ENCODE data around the gene PRR19. TPM values are rescaled to one million over a fixed set of nuclear protein-coding genes. Genes with fewer than 3 reads are reported as not detected.

Gene PRR19
- total and polyA plus RNA-seq, 4 donors, result 0.27 to 0.43 (median 0.42) TPM; not detected in 1

DNA sequence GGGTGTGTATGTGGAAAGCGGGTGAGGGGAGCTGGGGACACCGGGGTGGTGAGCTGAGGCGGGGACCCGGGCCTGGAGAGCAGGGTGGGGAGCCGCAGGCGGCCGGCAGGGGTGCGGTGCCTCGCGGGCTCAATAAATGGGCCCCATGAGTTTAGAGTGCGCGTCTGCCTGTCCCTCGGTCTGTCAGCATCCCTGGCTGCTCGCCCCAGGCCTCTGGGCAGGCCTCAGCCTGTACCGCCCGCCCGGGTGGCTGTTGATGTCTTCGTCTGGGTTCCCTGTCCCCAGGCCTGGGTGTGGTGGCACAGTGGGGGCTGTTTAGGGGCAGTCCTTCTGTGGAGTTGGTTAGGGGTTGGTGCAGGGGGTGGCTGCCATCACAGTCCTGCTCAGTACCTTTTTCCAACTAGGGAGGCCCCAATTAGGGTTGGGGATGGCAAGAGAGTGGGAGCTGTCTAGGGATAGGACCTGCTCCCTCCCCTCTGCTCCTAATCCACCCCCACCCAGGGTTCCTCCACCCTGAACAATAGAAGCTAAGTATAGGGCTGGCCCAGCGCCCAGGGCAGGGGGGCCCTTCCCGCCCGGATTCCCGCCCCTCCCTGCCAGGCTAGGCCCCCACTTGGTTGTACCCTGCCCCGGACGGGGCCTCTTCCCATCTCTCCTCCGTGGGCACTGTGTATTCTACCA, 20.6 kb upstream of the PRR19 start:
- peak overlapping the region in 1 of 2 donors; percentile 22 for H3K9ac ChIP-seq (ENCODE audit: low read depth in 1 of 2, low read length in 2 of 2)
- peaks cover 20 to 77% (median 56%) of the 10 kb centered on the region in 4 donors for H3K4me1 ChIP-seq (ENCODE audit: control insufficient read depth in 4 of 4, insufficient read depth in 4 of 4, low read length in 3 of 4)
- H3K9me3 ChIP-seq (ENCODE audit: control insufficient read depth in 4 of 4, low read length in 3 of 4), result no peaks in the 10 kb centered on the region
- peak; percentile 58 for DNase-seq (ENCODE audit: low spot score)
- peaks cover 0 to 2% (median 0%) of the 10 kb centered on the region in 4 donors for H3K36me3 ChIP-seq (ENCODE audit: control insufficient read depth in 4 of 4, insufficient read depth in 3 of 4, low read depth in 1 of 4, low read length in 3 of 4)
- H3K27me3 ChIP-seq (ENCODE audit: control insufficient read depth in 4 of 4, insufficient read depth in 4 of 4, low read length in 3 of 4), result no peaks in the 10 kb centered on the region
- H3K27ac ChIP-seq (ENCODE audit: low read depth in 1 of 2, low read length in 2 of 2), result peak overlapping the region; percentile 72 to 83
- WGBS, result 49% methylated on average over 25 of the region's 25 CpGs
- peak overlapping the region in 1 of 3 donors; percentile 76 for H3K4me3 ChIP-seq (ENCODE audit: low read depth in 1 of 3, low read length in 3 of 3)
- TF ChIP-seq, protein P1, sequence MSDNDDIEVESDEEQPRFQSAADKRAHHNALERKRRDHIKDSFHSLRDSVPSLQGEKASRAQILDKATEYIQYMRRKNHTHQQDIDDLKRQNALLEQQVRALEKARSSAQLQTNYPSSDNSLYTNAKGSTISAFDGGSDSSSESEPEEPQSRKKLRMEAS (IDR thresholded peaks at IDR 0.05), result no peak
- no peak for TF ChIP-seq EGR1 (IDR thresholded peaks at IDR 0.05; ENCODE audit: low read depth in 2 of 2)
- TF ChIP-seq JUND (IDR thresholded peaks at IDR 0.05), result no peak
- no peak for TF ChIP-seq RAD21 (IDR thresholded peaks at IDR 0.05)
- TF ChIP-seq FOXA2 (IDR thresholded peaks at IDR 0.05), result no peak
- TF ChIP-seq TAF1 (conservative IDR thresholded peaks at IDR 0.05), result no peak
- no peak for TF ChIP-seq YY1 (IDR thresholded peaks at IDR 0.05)
- no peak for TF ChIP-seq HNF4A (conservative IDR thresholded peaks at IDR 0.05)
- no peak for TF ChIP-seq GABPA (IDR thresholded peaks at IDR 0.05 in 1 of 2, conservative IDR thresholded peaks at IDR 0.05 in 1 of 2)
- TF ChIP-seq, protein P2, sequence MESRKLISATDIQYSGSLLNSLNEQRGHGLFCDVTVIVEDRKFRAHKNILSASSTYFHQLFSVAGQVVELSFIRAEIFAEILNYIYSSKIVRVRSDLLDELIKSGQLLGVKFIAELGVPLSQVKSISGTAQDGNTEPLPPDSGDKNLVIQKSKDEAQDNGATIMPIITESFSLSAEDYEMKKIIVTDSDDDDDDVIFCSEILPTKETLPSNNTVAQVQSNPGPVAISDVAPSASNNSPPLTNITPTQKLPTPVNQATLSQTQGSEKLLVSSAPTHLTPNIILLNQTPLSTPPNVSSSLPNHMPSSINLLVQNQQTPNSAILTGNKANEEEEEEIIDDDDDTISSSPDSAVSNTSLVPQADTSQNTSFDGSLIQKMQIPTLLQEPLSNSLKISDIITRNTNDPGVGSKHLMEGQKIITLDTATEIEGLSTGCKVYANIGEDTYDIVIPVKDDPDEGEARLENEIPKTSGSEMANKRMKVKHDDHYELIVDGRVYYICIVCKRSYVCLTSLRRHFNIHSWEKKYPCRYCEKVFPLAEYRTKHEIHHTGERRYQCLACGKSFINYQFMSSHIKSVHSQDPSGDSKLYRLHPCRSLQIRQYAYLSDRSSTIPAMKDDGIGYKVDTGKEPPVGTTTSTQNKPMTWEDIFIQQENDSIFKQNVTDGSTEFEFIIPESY (IDR thresholded peaks at IDR 0.05), result no peak
- TF ChIP-seq RXRA (IDR thresholded peaks at IDR 0.05), result no peak
- no peak for TF ChIP-seq SP1 (IDR thresholded peaks at IDR 0.05)
- no peak for TF ChIP-seq FOXA1 (IDR thresholded peaks at IDR 0.05)
- TF ChIP-seq, protein P3, sequence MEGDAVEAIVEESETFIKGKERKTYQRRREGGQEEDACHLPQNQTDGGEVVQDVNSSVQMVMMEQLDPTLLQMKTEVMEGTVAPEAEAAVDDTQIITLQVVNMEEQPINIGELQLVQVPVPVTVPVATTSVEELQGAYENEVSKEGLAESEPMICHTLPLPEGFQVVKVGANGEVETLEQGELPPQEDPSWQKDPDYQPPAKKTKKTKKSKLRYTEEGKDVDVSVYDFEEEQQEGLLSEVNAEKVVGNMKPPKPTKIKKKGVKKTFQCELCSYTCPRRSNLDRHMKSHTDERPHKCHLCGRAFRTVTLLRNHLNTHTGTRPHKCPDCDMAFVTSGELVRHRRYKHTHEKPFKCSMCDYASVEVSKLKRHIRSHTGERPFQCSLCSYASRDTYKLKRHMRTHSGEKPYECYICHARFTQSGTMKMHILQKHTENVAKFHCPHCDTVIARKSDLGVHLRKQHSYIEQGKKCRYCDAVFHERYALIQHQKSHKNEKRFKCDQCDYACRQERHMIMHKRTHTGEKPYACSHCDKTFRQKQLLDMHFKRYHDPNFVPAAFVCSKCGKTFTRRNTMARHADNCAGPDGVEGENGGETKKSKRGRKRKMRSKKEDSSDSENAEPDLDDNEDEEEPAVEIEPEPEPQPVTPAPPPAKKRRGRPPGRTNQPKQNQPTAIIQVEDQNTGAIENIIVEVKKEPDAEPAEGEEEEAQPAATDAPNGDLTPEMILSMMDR (IDR thresholded peaks at IDR 0.05; ENCODE audit: low read depth, low read length, missing input control), result no peak
- TF ChIP-seq HNF4G (IDR thresholded peaks at IDR 0.05), result no peak
- TF ChIP-seq, protein P4, sequence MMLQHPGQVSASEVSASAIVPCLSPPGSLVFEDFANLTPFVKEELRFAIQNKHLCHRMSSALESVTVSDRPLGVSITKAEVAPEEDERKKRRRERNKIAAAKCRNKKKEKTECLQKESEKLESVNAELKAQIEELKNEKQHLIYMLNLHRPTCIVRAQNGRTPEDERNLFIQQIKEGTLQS (IDR thresholded peaks at IDR 0.05), result no peak
- TF ChIP-seq, protein P5, sequence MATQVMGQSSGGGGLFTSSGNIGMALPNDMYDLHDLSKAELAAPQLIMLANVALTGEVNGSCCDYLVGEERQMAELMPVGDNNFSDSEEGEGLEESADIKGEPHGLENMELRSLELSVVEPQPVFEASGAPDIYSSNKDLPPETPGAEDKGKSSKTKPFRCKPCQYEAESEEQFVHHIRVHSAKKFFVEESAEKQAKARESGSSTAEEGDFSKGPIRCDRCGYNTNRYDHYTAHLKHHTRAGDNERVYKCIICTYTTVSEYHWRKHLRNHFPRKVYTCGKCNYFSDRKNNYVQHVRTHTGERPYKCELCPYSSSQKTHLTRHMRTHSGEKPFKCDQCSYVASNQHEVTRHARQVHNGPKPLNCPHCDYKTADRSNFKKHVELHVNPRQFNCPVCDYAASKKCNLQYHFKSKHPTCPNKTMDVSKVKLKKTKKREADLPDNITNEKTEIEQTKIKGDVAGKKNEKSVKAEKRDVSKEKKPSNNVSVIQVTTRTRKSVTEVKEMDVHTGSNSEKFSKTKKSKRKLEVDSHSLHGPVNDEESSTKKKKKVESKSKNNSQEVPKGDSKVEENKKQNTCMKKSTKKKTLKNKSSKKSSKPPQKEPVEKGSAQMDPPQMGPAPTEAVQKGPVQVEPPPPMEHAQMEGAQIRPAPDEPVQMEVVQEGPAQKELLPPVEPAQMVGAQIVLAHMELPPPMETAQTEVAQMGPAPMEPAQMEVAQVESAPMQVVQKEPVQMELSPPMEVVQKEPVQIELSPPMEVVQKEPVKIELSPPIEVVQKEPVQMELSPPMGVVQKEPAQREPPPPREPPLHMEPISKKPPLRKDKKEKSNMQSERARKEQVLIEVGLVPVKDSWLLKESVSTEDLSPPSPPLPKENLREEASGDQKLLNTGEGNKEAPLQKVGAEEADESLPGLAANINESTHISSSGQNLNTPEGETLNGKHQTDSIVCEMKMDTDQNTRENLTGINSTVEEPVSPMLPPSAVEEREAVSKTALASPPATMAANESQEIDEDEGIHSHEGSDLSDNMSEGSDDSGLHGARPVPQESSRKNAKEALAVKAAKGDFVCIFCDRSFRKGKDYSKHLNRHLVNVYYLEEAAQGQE (IDR thresholded peaks at IDR 0.05), result no peak
- TF ChIP-seq NR2F2 (IDR thresholded peaks at IDR 0.05), result no peak
